SK-N-SH treated with all-trans-retinoic acid at 6 μM for 48 hours (cell line): Measurements from ENCODE around the gene BAX.

Experiments
- RARB ChIP-seq: fragments of 250-450 bp; sonication (Bioruptor Pico); IDR thresholded peaks from 2 replicates; pipeline ENCODE4 v1.8.0; 2021; ENCODE audit warnings: mild to moderate bottlenecking, moderate library complexity
- TF ChIP-seq, protein P1 (sequence below): fragments of 250-450 bp; sonication (Bioruptor Pico); IDR thresholded peaks from 2 replicates; pipeline ENCODE4 v1.5.0; 2020; ENCODE audit warnings: mild to moderate bottlenecking, moderate library complexity

DNA sequence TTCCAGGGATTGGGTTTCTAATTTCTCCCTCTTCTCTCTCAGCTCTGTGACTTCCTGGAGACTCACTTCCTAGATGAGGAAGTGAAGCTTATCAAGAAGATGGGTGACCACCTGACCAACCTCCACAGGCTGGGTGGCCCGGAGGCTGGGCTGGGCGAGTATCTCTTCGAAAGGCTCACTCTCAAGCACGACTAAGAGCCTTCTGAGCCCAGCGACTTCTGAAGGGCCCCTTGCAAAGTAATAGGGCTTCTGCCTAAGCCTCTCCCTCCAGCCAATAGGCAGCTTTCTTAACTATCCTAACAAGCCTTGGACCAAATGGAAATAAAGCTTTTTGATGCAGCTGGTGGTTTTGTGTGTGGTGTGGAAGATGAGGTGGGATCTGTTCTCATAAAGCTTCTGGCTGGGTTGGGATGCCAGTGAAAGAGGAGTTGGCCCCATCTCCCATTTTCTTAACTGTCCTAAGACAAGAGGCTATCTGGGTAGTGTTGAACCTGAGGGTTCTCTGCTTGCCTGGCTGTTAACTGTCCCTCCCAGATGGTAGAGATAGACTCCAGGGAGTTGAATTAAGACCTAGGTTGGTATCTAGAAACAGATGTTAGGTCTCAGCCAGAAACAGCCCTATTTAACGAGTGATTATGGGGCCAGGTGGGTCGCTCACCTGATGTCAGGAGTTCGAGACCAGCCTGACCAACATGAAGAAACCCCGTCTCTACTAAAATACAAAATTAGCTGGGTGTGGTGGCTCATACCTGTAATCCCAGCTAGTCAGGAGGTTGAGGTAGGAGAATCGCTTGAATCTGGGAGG is 12.1 kb downstream of the BAX start:
- TF ChIP-seq, protein P1, sequence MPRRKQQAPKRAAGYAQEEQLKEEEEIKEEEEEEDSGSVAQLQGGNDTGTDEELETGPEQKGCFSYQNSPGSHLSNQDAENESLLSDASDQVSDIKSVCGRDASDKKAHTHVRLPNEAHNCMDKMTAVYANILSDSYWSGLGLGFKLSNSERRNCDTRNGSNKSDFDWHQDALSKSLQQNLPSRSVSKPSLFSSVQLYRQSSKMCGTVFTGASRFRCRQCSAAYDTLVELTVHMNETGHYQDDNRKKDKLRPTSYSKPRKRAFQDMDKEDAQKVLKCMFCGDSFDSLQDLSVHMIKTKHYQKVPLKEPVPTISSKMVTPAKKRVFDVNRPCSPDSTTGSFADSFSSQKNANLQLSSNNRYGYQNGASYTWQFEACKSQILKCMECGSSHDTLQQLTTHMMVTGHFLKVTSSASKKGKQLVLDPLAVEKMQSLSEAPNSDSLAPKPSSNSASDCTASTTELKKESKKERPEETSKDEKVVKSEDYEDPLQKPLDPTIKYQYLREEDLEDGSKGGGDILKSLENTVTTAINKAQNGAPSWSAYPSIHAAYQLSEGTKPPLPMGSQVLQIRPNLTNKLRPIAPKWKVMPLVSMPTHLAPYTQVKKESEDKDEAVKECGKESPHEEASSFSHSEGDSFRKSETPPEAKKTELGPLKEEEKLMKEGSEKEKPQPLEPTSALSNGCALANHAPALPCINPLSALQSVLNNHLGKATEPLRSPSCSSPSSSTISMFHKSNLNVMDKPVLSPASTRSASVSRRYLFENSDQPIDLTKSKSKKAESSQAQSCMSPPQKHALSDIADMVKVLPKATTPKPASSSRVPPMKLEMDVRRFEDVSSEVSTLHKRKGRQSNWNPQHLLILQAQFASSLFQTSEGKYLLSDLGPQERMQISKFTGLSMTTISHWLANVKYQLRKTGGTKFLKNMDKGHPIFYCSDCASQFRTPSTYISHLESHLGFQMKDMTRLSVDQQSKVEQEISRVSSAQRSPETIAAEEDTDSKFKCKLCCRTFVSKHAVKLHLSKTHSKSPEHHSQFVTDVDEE (CRISPR knock-in tag), result no peak
- TF ChIP-seq RARB, result no peak
